Activated naive CD4-positive, alpha-beta T cell (primary cell): ENCODE measurements around the gene TWIST1.

Source experiments
- DNase-seq, 4 experiments: peaks; one replicate each; lab custom pipeline; 2025; lab: John Stamatoyannopoulos, UW

TWIST1 gene

DNA sequence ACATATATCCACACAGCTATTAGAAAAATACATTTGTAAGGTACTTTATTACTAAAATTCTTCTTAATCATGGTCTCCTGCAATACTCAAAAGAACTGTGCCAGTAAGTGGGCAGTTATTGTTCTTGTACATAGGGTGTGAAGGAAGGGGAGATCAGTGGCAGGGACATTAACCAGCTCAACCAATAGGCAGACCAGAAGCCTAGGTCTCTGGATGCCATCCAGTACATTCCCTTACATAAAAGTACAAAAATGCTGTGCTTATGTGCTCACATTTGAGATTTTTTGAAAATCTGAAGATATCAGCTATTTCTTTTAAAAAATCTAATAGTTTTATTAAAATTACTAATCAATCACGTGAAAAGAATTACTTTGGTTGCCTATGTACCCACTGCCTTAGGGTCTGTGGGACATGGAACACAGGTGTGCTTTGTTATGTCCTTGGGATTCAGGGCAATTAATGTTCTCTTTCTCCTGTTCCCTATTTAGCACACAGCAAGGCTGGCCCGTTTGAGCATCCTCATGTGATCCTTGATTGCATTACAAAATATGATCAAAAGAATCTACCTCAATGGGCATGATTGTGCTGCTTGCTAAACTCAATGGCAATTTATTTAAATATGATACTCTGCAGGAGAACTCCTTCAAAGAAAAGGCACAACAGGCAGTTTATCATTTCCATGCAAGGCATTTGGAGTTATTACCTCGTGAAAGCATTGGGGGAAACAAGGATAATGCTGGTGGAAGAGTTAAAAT lies 22.7 kb downstream of the TWIST1 start:
- DNase-seq = no peak

DNA sequence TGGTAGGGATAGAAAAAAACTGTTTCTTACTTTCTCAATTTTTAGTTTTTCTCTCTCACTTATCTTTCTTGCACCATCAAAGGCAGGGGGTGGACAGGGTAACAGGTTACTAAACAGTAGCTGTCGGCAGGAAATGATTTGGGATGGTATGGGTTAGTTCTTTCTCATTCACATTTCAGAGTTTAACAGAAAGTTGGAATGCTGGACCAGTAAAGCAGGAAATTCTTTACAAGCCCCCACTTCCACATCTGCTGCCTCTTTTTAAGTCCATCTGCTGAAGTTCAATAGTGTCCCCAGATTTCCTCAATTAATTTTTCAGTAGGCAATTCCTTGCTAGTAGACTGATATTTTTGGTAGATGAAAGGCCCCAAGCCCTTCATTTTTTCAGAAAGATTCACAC lies 23.3 kb downstream of the TWIST1 start:
- no peak for DNase-seq

DNA sequence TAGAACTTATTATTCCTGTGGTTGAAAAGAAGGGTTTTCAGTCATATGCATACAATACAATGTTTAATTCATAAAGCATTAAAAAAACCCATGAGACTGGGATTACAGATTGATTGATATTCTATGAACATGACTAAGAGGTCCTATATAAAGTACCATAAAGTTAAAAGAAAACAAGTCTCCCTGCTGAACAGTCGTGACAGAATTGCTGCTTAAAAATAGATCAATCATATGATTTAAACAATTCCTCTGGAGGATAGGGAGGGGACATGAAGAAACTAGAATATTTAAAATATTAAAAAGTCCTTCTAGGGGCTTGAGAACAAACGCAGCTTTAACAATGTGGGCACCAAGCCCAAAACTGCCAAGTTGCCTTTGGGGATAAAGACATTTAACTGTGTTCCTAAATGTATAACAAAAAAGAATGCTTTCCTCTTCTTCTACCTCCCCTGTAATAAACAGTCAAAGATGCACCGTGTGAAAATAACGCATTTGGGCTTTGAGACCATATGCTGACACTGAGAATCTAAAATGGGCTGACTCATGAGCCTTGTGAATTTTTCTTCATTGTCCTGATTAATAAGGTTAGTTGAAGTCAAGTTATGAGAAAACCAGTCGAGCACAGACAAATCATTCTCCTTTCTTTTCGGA lies 25.8 kb downstream of the TWIST1 start:
- DNase-seq = no peak

- DNase-seq = no peak
These were observed 26.9 kb downstream of the TWIST1 start for GRCh38 chr7:19090526-19090925.

DNA sequence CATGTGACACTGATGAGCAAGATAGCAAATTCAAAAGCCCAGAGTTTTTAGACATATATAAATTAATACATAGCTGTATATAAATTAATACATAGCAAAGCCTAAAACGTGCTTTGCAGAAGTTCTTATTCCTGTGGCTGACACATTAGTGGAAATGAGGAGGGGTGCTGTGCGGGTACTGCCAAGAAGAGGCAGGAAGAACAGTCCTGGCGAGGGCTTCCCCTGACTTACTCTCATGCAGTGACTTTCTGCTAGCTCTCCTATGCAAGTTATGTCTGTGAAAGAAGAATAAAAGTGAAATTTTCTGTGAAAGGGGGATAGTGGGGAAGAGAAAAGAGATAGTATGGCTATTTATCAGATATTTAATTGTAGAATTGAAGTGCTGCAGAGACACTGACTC lies 27.6 kb downstream of the TWIST1 start:
- DNase-seq = no peak

DNA sequence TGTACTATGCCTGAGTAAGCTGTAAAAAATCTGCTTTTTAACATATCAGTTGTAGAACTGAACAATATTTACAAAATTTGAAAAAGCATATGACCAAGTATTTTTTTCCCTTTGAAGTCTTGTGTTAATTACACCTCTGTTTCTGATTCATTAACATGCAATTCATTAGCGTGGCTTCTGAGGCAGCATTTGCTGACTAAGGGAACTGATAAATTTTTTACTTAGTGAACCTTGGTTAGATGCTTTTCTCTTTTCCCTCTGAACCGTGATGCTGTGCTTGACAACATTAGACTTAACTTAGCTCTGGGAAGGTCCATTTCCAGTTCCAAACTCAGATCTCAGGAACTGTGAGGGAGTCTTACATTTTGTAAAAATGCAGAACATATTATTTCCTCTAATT lies 28.1 kb downstream of the TWIST1 start:
- DNase-seq = no peak

DNA sequence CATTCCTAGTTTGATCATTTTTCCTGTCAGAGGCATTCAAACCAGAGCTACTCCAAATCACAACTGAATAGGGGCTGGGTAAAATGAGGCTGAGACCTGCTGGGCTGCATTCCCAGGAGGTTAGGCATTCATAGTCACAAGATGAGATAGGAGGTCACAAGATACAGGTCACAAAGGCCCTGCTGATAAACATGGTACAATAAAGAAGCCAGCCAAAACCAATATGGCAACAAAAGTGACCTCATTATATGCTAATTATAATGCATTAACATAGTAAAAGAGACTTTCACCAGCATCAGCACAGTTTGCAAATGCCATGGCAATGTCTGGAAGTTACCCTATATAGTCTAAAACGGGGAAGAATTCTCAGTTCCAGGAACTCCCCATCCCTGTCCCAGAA lies 37.3 kb downstream of the TWIST1 start:
- DNase-seq = no peak

DNA sequence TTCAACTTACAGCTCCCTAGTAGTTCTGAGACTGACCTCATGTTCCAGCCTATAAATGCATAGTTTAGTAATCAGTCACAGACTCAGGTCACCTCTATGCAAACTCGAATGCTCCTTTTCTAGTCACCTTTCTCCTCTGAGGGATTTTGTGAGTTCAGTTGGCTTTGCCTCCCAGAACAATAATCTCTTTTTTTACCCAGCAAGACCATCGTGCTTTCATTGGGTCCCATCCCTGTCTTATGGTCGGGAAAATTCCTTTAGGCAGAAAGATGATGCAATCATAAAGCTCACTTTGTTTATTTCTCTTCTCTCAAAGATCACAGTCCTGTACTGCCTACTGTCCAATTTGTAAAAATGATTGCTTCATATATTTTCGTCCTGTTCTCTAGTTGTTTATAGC lies 38.4 kb downstream of the TWIST1 start:
- no peak for DNase-seq

DNA sequence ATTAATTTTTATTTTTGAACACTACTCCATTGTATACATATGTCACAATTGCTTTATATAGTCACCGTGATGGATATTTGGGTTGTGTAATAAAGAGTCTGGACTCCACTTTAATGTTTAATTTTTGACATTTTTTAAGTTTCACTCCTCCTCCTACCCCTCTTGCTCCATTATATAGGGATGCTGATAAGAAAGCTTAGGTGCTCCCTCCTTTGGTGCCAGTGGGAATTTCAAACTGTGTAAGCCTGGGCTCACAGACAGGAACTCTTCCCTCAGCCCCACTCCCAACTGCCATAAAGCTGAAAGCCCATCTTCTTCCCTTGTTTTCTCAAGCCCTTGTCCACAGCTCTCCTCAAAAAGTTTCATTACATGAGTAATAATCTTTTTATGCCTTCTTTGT lies 47.6 kb downstream of the TWIST1 start:
- no peak for DNase-seq

DNA sequence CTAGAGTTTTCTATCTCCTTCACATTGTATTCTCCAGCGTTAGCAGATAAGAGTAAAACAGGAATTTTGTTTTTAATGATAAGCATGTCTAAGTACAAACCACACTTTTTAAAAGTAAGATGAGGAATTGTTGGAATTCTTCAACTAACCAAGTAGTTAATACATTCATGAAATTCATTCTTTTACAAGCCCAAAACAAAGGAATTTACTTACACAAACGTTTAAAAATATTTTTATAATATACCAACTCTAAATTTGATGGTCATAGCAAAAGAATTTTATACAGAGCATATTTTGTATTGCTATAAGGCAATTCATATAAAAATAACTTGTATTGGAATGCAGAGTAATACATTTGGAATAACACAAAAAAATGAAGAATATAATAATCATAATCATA lies 51.3 kb downstream of the TWIST1 start:
- no peak for DNase-seq
